HepG2 (cell line): ENCODE results near the gene KERA. TPM values are rescaled to one million over a fixed set of nuclear protein-coding genes. Genes with fewer than 3 reads are reported as not detected.

Experiments used
- ATAC-seq: fragments of 200-7000 bp; cut with Tn5 transposase; 3 replicates; pipeline ENCODE4 v1.9.1; 2020; ENCODE audit warnings: mild to moderate bottlenecking, moderate library complexity
- Bru-seq: library from RNA; stranded (reverse); fragments of 400-500 nt; gene quantifications from one replicate; lab custom pipeline; 2021; lab: Mats Ljungman, UMichigan
- BruChase-seq, 2 experiments: library from RNA; stranded (reverse); fragments of 400-500 nt; gene quantifications; one replicate each; lab custom pipeline; 2021; lab: Mats Ljungman, UMichigan
- BruUV-seq: library from RNA; stranded (reverse); fragments of 400-500 nt; replicated peaks from 2 replicates; lab custom pipeline; 2021; lab: Mats Ljungman, UMichigan
- CTCF ChIA-PET: fragments of 300-600 bp; formaldehyde crosslinking; extraction: SDS; loops from one replicate; lab custom pipeline; 2021; ENCODE audit warnings: low total read pairs, inconsistent platforms, low intra/inter-chr PET ratio; lab: Yijun Ruan, JAX
- POLR2A ChIA-PET: fragments of 350-600 bp; sonication (Branson Sonifier 250); formaldehyde crosslinking; loops from one replicate; lab custom pipeline; 2020; ENCODE audit warnings: antibody characterized with exemption, inconsistent platforms; lab: Yijun Ruan, JAX
- DNase-seq: peaks from one replicate; pipeline ENCODE4 v3.0.0-alpha.2; 2015; ENCODE audit warnings: low spot score
- FAIRE-seq: peaks from 3 replicates; lab custom pipeline; 2011; peaks lifted over from hg19 to GRCh38; lab: Jason Lieb, UNC
- H2AFZ ChIP-seq: one replicate; pipeline ENCODE4 v1.6.1; 2011; ENCODE audit warnings: low read length, inconsistent platforms
- H3K27ac ChIP-seq: fragments of 300-600 bp; 3 replicates; pipeline ENCODE4 v1.8.0; 2011; ENCODE audit warnings: mixed run types, mild to moderate bottlenecking, mixed read lengths, low read length, inconsistent platforms; ENCODE audit not compliant: insufficient read depth; ENCODE audit errors: extremely low read length
- H3K27me3 ChIP-seq, 2 experiments: fragments of 200-600 bp in 1 of 2; 2 replicates in 1 of 2; 3 replicates in 1 of 2; pipeline versions ENCODE4 v1.6.0 to v1.8.0; 2011; ENCODE audit warnings: low read length in 2 of 2, mild to moderate bottlenecking in 2 of 2, moderate library complexity in 2 of 2, inconsistent platforms in 1 of 2; ENCODE audit not compliant: insufficient read depth in 2 of 2, control insufficient read depth in 1 of 2
- H3K36me3 ChIP-seq, 2 experiments: fragments of 200-600 bp in 1 of 2; replicated peaks in 1 of 2; 2 replicates in 1 of 2; 3 replicates in 1 of 2; pipeline versions ENCODE4 v1.5.1 to v1.8.0; 2011; ENCODE audit warnings: low read length in 2 of 2, inconsistent platforms in 1 of 2; ENCODE audit not compliant: insufficient read depth in 2 of 2, control insufficient read depth in 1 of 2
- H3K4me1 ChIP-seq: 2 replicates; pipeline ENCODE4 v1.5.1; 2012; ENCODE audit warnings: low read length, inconsistent platforms; ENCODE audit not compliant: insufficient read depth
- H3K4me2 ChIP-seq: 2 replicates; pipeline ENCODE4 v1.6.0; 2011; ENCODE audit warnings: low read depth, low read length, inconsistent platforms
- H3K4me3 ChIP-seq, 3 experiments: fragments of 200-600 bp in 1 of 3; sonication (generic), shearing (Covaris generic) in 1 of 3; replicated peaks in 1 of 3; 2 replicates each; pipeline ENCODE4 v1.5.1; 2011 to 2016; ENCODE audit warnings: low read length in 3 of 3, inconsistent platforms in 2 of 3, low read depth in 2 of 3, mild to moderate bottlenecking in 2 of 3, control low read depth in 1 of 3, mixed read lengths in 1 of 3; ENCODE audit not compliant: insufficient read depth in 1 of 3
- H3K79me2 ChIP-seq: one replicate; pipeline ENCODE4 v1.6.1; 2011; ENCODE audit warnings: low read length, inconsistent platforms; ENCODE audit not compliant: insufficient read depth
- H3K9ac ChIP-seq: 2 replicates; pipeline ENCODE4 v1.6.0; 2011; ENCODE audit warnings: mild to moderate bottlenecking, low read depth, low read length, inconsistent platforms; ENCODE audit not compliant: insufficient read depth
- H3K9me3 ChIP-seq: 2 replicates; pipeline ENCODE4 v1.5.1; 2012; ENCODE audit warnings: mild to moderate bottlenecking, low read length
- H4K20me1 ChIP-seq: 2 replicates; pipeline ENCODE4 v1.6.0; 2011; ENCODE audit warnings: inconsistent platforms, mild to moderate bottlenecking, low read length, moderate library complexity; ENCODE audit not compliant: insufficient read depth
- HDAC1 ChIP-seq: sonication (generic); formaldehyde crosslinking; IDR thresholded peaks from 2 replicates; pipeline ENCODE4 v1.5.1; 2020; ENCODE audit warnings: mild to moderate bottlenecking, missing genetic modification reagents
- MAFF ChIP-seq: IDR thresholded peaks from 2 replicates; pipeline ENCODE4 v1.6.1; 2011; ENCODE audit warnings: low read depth, low read length, improper control_type of control experiment
- MAFK ChIP-seq, 2 experiments: IDR thresholded peaks in 1 of 2; conservative IDR thresholded peaks in 1 of 2; 2 replicates each; pipeline ENCODE4 v1.6.1; 2011; ENCODE audit warnings: improper control_type of control experiment in 2 of 2, low read length in 2 of 2
- MTF1 ChIP-seq: sonication (generic); formaldehyde crosslinking; IDR thresholded peaks from 2 replicates; pipeline ENCODE4 v1.5.0; 2020; ENCODE audit warnings: missing genetic modification reagents
- PREB ChIP-seq: sonication (generic); formaldehyde crosslinking; IDR thresholded peaks from 2 replicates; pipeline ENCODE4 v1.4.0; 2020; ENCODE audit warnings: missing genetic modification reagents
- SRF ChIP-seq: IDR thresholded peaks from 2 replicates; pipeline ENCODE4 v1.6.1; 2011; ENCODE audit warnings: mild to moderate bottlenecking, low read depth, low read length, moderate library complexity
- ZNF552 ChIP-seq: sonication (generic); formaldehyde crosslinking; IDR thresholded peaks from 2 replicates; pipeline ENCODE4 v1.9.0; 2022; ENCODE audit warnings: missing genetic modification reagents, mild to moderate bottlenecking, borderline replicate concordance
- ZNF788 ChIP-seq: sonication (generic); formaldehyde crosslinking; IDR thresholded peaks from 2 replicates; pipeline ENCODE4 v1.5.0; 2020; ENCODE audit warnings: mild to moderate bottlenecking, missing genetic modification reagents, borderline replicate concordance
- WGBS: methylation state at CpG from one replicate; pipeline ENCODE4 v1.1.6; 2017; ENCODE audit warnings: low lambda C conversion rate; 5-methylcytosine and 5-hydroxymethylcytosine counted together
- in situ Hi-C: cut with HindIII; loops from 2 replicates; pipeline ENCODE4 v1.10.0; 2017; ENCODE audit warnings: low pct_unique_long_range_greater_than_20kb; ENCODE audit not compliant: extremely low pct_ligation_motif_present
- intact Hi-C: fragments of 100-400 bp; cut with micrococcal nuclease; formaldehyde crosslinking; loops from one replicate; pipeline ENCODE4 v1.10.0; 2022; ENCODE audit not compliant: unreplicated experiment
- long read RNA-seq, 2 experiments: library from RNA in 1 of 2; library from polyadenylated mRNA in 1 of 2; stranded (forward) in 1 of 2; unstranded in 1 of 2; transcript quantifications; one replicate each; pipeline ENCODE4 v2.0.0, GENCODE V29; 2019 to 2022
- polyA minus RNA-seq, 3 experiments: library from RNA; depleted of rRNA, polyadenylated mRNA; stranded (reverse); fragments of >200 nt; gene quantifications; 2 replicates each; pipeline ENCODE4 v1.2.3, GENCODE V29; 2011; ENCODE audit warnings: low replicate concordance in 1 of 3
- polyA plus RNA-seq, 8 experiments: library from polyadenylated mRNA; depleted of rRNA in 3 of 8; stranded (reverse) in 7 of 8; unstranded in 1 of 8; fragments of >200 nt; fragmentation: Illumina TruSeq in 4 of 8; extraction: Trizol in 4 of 8; gene quantifications; 2 replicates each; pipeline versions ENCODE4 v1.2.1 to v1.2.3, GENCODE V29; 2011 to 2016; ENCODE audit warnings: low read depth in 4 of 8, missing spikeins in 1 of 8, mixed read lengths in 1 of 8; ENCODE audit not compliant: insufficient read depth in 1 of 8
- total RNA-seq, 5 experiments: library from RNA; depleted of rRNA; stranded (reverse); fragments of >200 nt; fragmentation: Illumina TruSeq; extraction: Trizol; gene quantifications; 2 replicates each; pipeline ENCODE4 v1.2.3, GENCODE V29; 2016; ENCODE audit warnings: low read depth in 1 of 5
- TF ChIP-seq, protein P1 (sequence below): IDR thresholded peaks from 2 replicates; pipeline ENCODE4 v1.6.1; 2016; ENCODE audit warnings: low read depth

The KERA gene
- not detected in 2 replicates for total RNA-seq (2016; rRNA removed; fragmentation: Illumina TruSeq; extraction: Trizol)
- not detected in 2 replicates for total RNA-seq (2016; cell fraction: cytosol; rRNA removed; fragmentation: Illumina TruSeq; extraction: Trizol; ENCODE audit: low read depth)
- total RNA-seq (2016; cell fraction: insoluble cytoplasmic fraction; rRNA removed; fragmentation: Illumina TruSeq; extraction: Trizol) = not detected in 2 replicates
- not detected in 2 replicates for total RNA-seq (2016; cell fraction: membrane; rRNA removed; fragmentation: Illumina TruSeq; extraction: Trizol)
- total RNA-seq (2016; cell fraction: nucleus; rRNA removed; fragmentation: Illumina TruSeq; extraction: Trizol) = not detected in 2 replicates
- not detected in 2 replicates for polyA plus RNA-seq (2011; rRNA removed)
- not detected in 2 replicates for polyA plus RNA-seq (2011; cell fraction: cytosol; rRNA removed)
- not detected in 2 replicates for polyA plus RNA-seq (2011; cell fraction: nucleus; rRNA removed)
- polyA plus RNA-seq (2012) = not detected in 2 replicates
- polyA plus RNA-seq (2016; cell fraction: cytosol; fragmentation: Illumina TruSeq; extraction: Trizol; ENCODE audit: low read depth) = not detected in 2 replicates
- polyA plus RNA-seq (2016; cell fraction: insoluble cytoplasmic fraction; fragmentation: Illumina TruSeq; extraction: Trizol; ENCODE audit: low read depth) = not detected in 2 replicates
- polyA plus RNA-seq (2016; cell fraction: membrane; fragmentation: Illumina TruSeq; extraction: Trizol; ENCODE audit: low read depth) = not detected in 2 replicates
- polyA plus RNA-seq (2016; cell fraction: nucleus; fragmentation: Illumina TruSeq; extraction: Trizol; ENCODE audit: insufficient read depth, low read depth) = not detected in 2 replicates
- not detected in 2 replicates for polyA minus RNA-seq (2011; rRNA and poly(A)+ RNA removed; ENCODE audit: low replicate concordance)
- polyA minus RNA-seq (2011; cell fraction: cytosol; rRNA and poly(A)+ RNA removed) = not detected in 2 replicates
- not detected in 2 replicates for polyA minus RNA-seq (2011; cell fraction: nucleus; rRNA and poly(A)+ RNA removed)
- Bru-seq, nascent RNA = not detected
- not detected for BruChase-seq, experiment 1, labeled RNA remaining after a 6-hour chase
- BruChase-seq, experiment 2, labeled RNA remaining after a 2-hour chase = not detected
- long read RNA-seq, experiment 1 = 0 reads
- long read RNA-seq, experiment 2 = 0 reads

GRCh38 chr12:91057368-91058165 is at the start of gene KERA:
Gene KERA, minus strand, starts transcription at chr12:91058024. Its CDS starts 1,743 bp downstream, at chr12:91056281.
- no peaks in the 10 kb centered on the region for H3K79me2 ChIP-seq
- 5% methylated on average over 9 of the region's 9 CpGs for WGBS
- no peak within 1 kb of the TSS for H3K27ac ChIP-seq
- DNase-seq (no peak), FAIRE-seq (no peak), ATAC-seq (no peak)
- in situ Hi-C loops (no loop called here), intact Hi-C loops (no loop called here)
- ChIA-PET CTCF (no interaction called here), POLR2A (no interaction called here)
- H3K9me3 ChIP-seq = no peaks in the 10 kb centered on the region
- no peaks in the 10 kb centered on the region for H4K20me1 ChIP-seq
- no peak within 1 kb of the TSS for H2AFZ ChIP-seq
- no peak within 1 kb of the TSS for H3K4me2 ChIP-seq
- H3K9ac ChIP-seq = no peak within 1 kb of the TSS
- TF ChIP-seq HDAC1 (no peak), MTF1 (CRISPR knock-in tag) (no peak), ZNF552 (CRISPR knock-in tag) (no peak), MAFF (peak; percentile 55), MAFK (conservative IDR thresholded peaks at IDR 0.05 in 1 of 2, IDR thresholded peaks at IDR 0.05 in 1 of 2; ENCODE audit: low read length in 2 of 2) (peak; percentile 28 to 51; a peak in 1 of 4 replicates), ZNF788 (no peak), SRF (no peak), PREB (CRISPR knock-in tag) (no peak)
- TF ChIP-seq, protein P1, sequence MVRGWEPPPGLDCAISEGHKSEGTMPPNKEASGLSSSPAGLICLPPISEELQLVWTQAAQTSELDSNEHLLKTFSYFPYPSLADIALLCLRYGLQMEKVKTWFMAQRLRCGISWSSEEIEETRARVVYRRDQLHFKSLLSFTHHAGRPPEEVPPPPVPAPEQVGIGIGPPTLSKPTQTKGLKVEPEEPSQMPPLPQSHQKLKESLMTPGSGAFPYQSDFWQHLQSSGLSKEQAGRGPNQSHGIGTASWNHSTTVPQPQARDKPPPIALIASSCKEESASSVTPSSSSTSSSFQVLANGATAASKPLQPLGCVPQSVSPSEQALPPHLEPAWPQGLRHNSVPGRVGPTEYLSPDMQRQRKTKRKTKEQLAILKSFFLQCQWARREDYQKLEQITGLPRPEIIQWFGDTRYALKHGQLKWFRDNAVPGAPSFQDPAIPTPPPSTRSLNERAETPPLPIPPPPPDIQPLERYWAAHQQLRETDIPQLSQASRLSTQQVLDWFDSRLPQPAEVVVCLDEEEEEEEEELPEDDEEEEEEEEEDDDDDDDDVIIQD (CRISPR knock-in tag) = no peak
- H3K4me1 ChIP-seq = no peaks in the 10 kb centered on the region
- H3K27me3 ChIP-seq = no peaks in the 10 kb centered on the region
- no TSS peak for BruUV-seq
- no peaks in the 10 kb centered on the region for H3K36me3 ChIP-seq
- H3K4me3 ChIP-seq = no peak within 1 kb of the TSS
